Retinal pigment epithelial cell (primary cell): ENCODE measurements around the gene CTXN2.

Experiments
- DNase-seq: peaks from one replicate; pipeline ENCODE4 v3.0.0-alpha.2; 2010; ENCODE audit warnings: low read depth
- H3K4me3 ChIP-seq: 2 replicates; pipeline ENCODE4 v1.5.1; 2011; ENCODE audit warnings: mild to moderate bottlenecking, low read length, control low read depth, moderate library complexity
- CTCF ChIP-seq: conservative IDR thresholded peaks from 2 replicates; pipeline ENCODE4 v1.5.1; 2011; ENCODE audit warnings: low read depth, low read length, control low read depth, inconsistent platforms

Gene CTXN2

GRCh38 chr15:48221261-48221660 is 29.8 kb downstream of the CTXN2 start:
- DNase-seq, result no peak
- TF ChIP-seq CTCF, result no peak
- no peak overlapping the region for H3K4me3 ChIP-seq

GRCh38 chr15:48221885-48222284 is 30.4 kb downstream of the CTXN2 start:
- no peak overlapping the region for H3K4me3 ChIP-seq
- no peak for DNase-seq
- no peak for TF ChIP-seq CTCF

- H3K4me3 ChIP-seq, result no peak overlapping the region
- DNase-seq, result no peak
- TF ChIP-seq CTCF, result no peak
Observed at GRCh38 chr15:48222627-48223026, 31.2 kb downstream of the CTXN2 start.

- no peak overlapping the region for H3K4me3 ChIP-seq
- no peak for TF ChIP-seq CTCF
- no peak for DNase-seq
Observed at GRCh38 chr15:48225771-48226170, 34.3 kb downstream of the CTXN2 start.

- no peak overlapping the region for H3K4me3 ChIP-seq
- no peak for TF ChIP-seq CTCF
- DNase-seq, result no peak
Observed at GRCh38 chr15:48230498-48230897, 39.0 kb downstream of the CTXN2 start.

- DNase-seq, result no peak
- no peak overlapping the region for H3K4me3 ChIP-seq
- no peak for TF ChIP-seq CTCF
Observed at GRCh38 chr15:48233246-48233645, 41.8 kb downstream of the CTXN2 start.

GRCh38 chr15:48239334-48239733 is 47.9 kb downstream of the CTXN2 start:
- DNase-seq, result no peak
- H3K4me3 ChIP-seq, result no peak overlapping the region
- TF ChIP-seq CTCF, result no peak
